HG02678 (cell line): ENCODE measurements around the gene NAGK.
"Not testable (repeated sequence)": the region's sequence is repeated elsewhere in the genome, so short reads cannot be mapped to it uniquely, and the experiment has no call there.

ENCODE experiments used
- ATAC-seq: cut with Tn5 transposase; IDR thresholded peaks from one replicate; pipeline ENCODE4 v1.9.1; 2021; ENCODE audit warnings: mild to moderate bottlenecking, moderate library complexity; ENCODE audit not compliant: unreplicated experiment

Gene NAGK

GRCh38 chr2:71103809-71104208 is 35.4 kb downstream of the NAGK start:
- ATAC-seq, result no peak

GRCh38 chr2:71106463-71106862 is 38.0 kb downstream of the NAGK start:
- ATAC-seq, result not testable (repeated sequence)

DNA sequence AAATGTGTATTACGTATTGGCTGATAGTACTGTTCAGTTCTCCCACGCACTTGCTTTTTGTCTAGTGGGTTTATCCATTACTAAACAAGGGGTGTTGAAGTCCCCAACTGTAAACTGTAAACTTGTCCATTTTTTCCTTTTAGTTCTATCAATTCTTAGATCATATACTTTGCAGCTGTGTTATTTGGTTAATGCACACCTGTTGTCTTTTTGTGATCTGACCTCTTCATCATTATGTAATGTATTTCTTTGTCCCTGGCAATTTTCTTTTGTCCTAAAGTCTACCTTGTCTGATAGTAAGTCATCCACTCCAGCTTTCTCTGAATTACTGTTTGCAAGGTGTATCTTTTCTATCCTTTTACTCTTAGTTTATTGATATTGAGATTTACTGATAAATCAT is 39.6 kb downstream of the NAGK start:
- no peak for ATAC-seq

GRCh38 chr2:71113843-71114242 is 45.4 kb downstream of the NAGK start:
- ATAC-seq, result no peak

DNA sequence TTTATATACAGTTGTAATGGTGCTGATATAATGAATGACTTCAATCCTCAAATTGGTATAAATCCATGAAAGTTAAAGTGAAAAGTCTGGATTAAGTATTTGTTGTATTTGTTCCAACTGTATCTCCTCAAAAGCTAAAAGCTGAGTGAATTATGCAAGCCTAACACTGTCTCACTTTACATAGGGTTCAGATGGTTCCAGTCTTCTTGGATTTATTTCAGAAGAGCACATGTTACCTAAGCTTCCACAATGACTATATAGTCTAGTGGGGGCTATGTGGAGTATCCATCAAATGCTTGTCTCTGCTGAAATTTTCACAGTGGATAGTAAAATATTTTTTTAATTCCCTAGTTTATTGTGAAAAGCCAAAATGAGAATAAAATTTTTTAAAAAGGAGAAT is 48.6 kb downstream of the NAGK start:
- no peak for ATAC-seq

GRCh38 chr2:71120195-71120594 is 51.7 kb downstream of the NAGK start:
- ATAC-seq, result no peak

GRCh38 chr2:71121479-71121878 is 53.0 kb downstream of the NAGK start:
- ATAC-seq, result no peak

GRCh38 chr2:71122387-71123298 is 54.2 kb downstream of the NAGK start:
- ATAC-seq, result no peak

GRCh38 chr2:71125506-71126294 is 57.3 kb downstream of the NAGK start:
- ATAC-seq, result no peak

DNA sequence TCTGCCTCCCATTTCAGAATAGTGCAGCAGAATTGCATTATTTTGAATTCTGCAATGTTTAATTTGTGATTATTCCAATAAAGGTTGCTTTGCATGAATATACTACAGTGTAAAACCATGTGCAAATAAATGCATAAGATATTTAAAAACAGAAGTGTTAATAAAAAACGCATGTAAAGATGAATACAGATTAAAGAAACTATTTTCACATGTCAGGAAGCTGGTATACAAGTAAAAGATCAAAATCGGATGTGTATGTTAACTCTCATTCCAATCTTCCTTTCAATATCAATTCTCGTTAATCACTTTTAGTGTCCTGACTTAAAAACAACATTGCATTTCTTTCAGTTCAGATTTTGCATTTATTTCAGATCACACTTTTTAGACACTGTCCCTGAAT is 58.5 kb downstream of the NAGK start:
- ATAC-seq, result no peak
